Transverse colon (tissue), 4 donors: ENCODE results near the gene IP6K1. TPM values are rescaled to one million over a fixed set of nuclear protein-coding genes. Genes with fewer than 3 reads are reported as not detected.
A peak's percentile ranks its signal among the peaks of the same experiment; 100 is the strongest.

ENCODE experiments used
- DNase-seq: peaks from one replicate; pipeline ENCODE4 v3.0.0-alpha.2; 2019
- H3K27ac ChIP-seq, 4 donors: fragments of 200-600 bp; sonication (generic); 2 replicates each; pipeline ENCODE4 v1.5.1; 2016 to 2018; ENCODE audit warnings: inconsistent platforms in 4 of 4
- H3K27me3 ChIP-seq: fragments of 200-600 bp; sonication (generic); 2 replicates; pipeline ENCODE4 v1.5.1; 2017; ENCODE audit warnings: inconsistent platforms
- H3K36me3 ChIP-seq, 4 donors: fragments of 200-600 bp; sonication (generic); 2 replicates each; pipeline ENCODE4 v1.5.1; 2017 to 2019; ENCODE audit warnings: inconsistent platforms in 4 of 4
- H3K4me1 ChIP-seq, 4 donors: fragments of 200-600 bp; sonication (generic); 2 replicates each; pipeline ENCODE4 v1.5.1; 2017 to 2020; ENCODE audit warnings: inconsistent platforms in 4 of 4
- H3K4me3 ChIP-seq, 4 donors: fragments of 200-600 bp; sonication (generic); 1 replicate in 1 of 4; 2 replicates in 3 of 4; pipeline versions ENCODE4 v1.5.1 to v1.6.1; 2017 to 2019; ENCODE audit warnings: inconsistent platforms in 4 of 4
- H3K9me3 ChIP-seq, 2 donors: fragments of 200-600 bp; sonication (generic); 2 replicates each; pipeline ENCODE4 v1.5.1; 2017 to 2019; ENCODE audit warnings: inconsistent platforms in 2 of 2
- CTCF ChIP-seq, 5 experiments: fragments of 200-600 bp in 3 of 5; fragments of 450-650 bp in 2 of 5; sonication (generic) in 3 of 5; IDR thresholded peaks; 1 replicate in 2 of 5; 2 replicates in 3 of 5; pipeline ENCODE4 v1.5.1; 2016 to 2017; ENCODE audit warnings: antibody characterized with exemption in 5 of 5, inconsistent platforms in 3 of 5, mild to moderate bottlenecking in 2 of 5, moderate library complexity in 1 of 5
- EP300 ChIP-seq: sonication (generic); formaldehyde crosslinking; IDR thresholded peaks from one replicate; pipeline ENCODE4 v1.6.1; 2017; ENCODE audit warnings: antibody characterized with exemption, low read depth
- POLR2A ChIP-seq: fragments of 450-650 bp; IDR thresholded peaks from one replicate; pipeline ENCODE4 v1.6.1; 2016; ENCODE audit warnings: antibody characterized with exemption, mild to moderate bottlenecking, moderate library complexity
- POLR2AphosphoS5 ChIP-seq, 3 donors: sonication (generic); formaldehyde crosslinking; IDR thresholded peaks; one replicate each; pipeline ENCODE4 v1.6.1; 2016; ENCODE audit warnings: antibody characterized with exemption in 3 of 3
- WGBS, 2 donors: methylation state at CpG; one replicate each; pipeline ENCODE4 v1.1.5; 2018; ENCODE audit warnings: low coverage in 1 of 2; 5-methylcytosine and 5-hydroxymethylcytosine counted together
- in situ Hi-C, 4 donors: fragments of 200-750 bp; cut with MboI; loops; one replicate each; pipeline versions ENCODE4 v1.15.0 to v1.15.1; 2017; ENCODE audit warnings: low sequenced_read_pairs in 3 of 4, low pct_ligation_motif_present in 1 of 4, low pct_unique_long_range_greater_than_20kb in 1 of 4
- intact Hi-C: fragments of 100-400 bp; cut with DNase I; formaldehyde crosslinking; loops from one replicate; pipeline ENCODE4 v1.15.1; 2023; ENCODE audit warnings: low total_unique reads
- total RNA-seq, 4 donors: library from RNA; depleted of rRNA; stranded (reverse); fragments of >200 nt; gene quantifications; one replicate each; pipeline ENCODE4 v1.1.0, GENCODE V29; 2016

The IP6K1 gene
- total RNA-seq, 4 donors from 2014 or later = 20.5 to 40.7 (median 39.7) TPM

GRCh38 chr3:49727924-49728361, 58.4 kb downstream of the IP6K1 start:
- no peaks in the 10 kb centered on the region for H3K9me3 ChIP-seq
- H3K4me1 ChIP-seq = peaks cover 8 to 25% (median 16%) of the 10 kb centered on the region in 4 donors
- in situ Hi-C loops (no loop called here), intact Hi-C loops (no loop called here)
- peaks cover 0 to 35% (median 8%) of the 10 kb centered on the region in 4 donors for H3K36me3 ChIP-seq
- no peak for TF ChIP-seq POLR2AphosphoS5 (IDR thresholded peaks at IDR 0.05)
- TF ChIP-seq EP300 = no peak
- no peak for TF ChIP-seq CTCF (IDR thresholded peaks at IDR 0.05)
- no peak for TF ChIP-seq POLR2A
- DNase-seq = no peak
- H3K27ac ChIP-seq = no peak overlapping the region
- no peak overlapping the region for H3K4me3 ChIP-seq
- WGBS, 2 donors = 92 to 100% methylated on average over 11 to 12 of the region's 15 CpGs
- H3K27me3 ChIP-seq = no peaks in the 10 kb centered on the region

GRCh38 chr3:49727154-49727923, 59.0 kb downstream of the IP6K1 start:
- Histone ChIP-seq H3K4me1 (peaks cover 14 to 31% (median 22%) of the 10 kb centered on the region in 4 donors), H3K9me3 (no peaks in the 10 kb centered on the region), H3K36me3 (peaks cover 0 to 29% (median 8%) of the 10 kb centered on the region in 4 donors), H3K27ac (peak overlapping the region in 1 of 4 donors; percentile 24), H3K4me3 (no peak overlapping the region), H3K27me3 (no peaks in the 10 kb centered on the region)
- in situ Hi-C loops = no loop called here
- no peak for DNase-seq
- TF ChIP-seq EP300 = no peak
- no peak for TF ChIP-seq CTCF (IDR thresholded peaks at IDR 0.05)
- TF ChIP-seq POLR2AphosphoS5 (IDR thresholded peaks at IDR 0.05) = no peak
- TF ChIP-seq POLR2A = no peak
- WGBS, 2 donors = 33 to 85% methylated on average over 1 to 19 of the region's 19 CpGs
- intact Hi-C loops = no loop called here

GRCh38 chr3:49725906-49726681, 60.2 kb downstream of the IP6K1 start:
- peak overlapping the region in 3 of 4 donors; percentile 24 to 99 (median 98) for H3K27ac ChIP-seq
- H3K27me3 ChIP-seq = no peaks in the 10 kb centered on the region
- TF ChIP-seq POLR2AphosphoS5 (IDR thresholded peaks at IDR 0.05) = peak in 2 of 3 donors; percentile 16 to 22
- TF ChIP-seq CTCF (IDR thresholded peaks at IDR 0.05) = no peak
- H3K4me3 ChIP-seq = no peak overlapping the region
- no peaks in the 10 kb centered on the region for H3K9me3 ChIP-seq
- DNase-seq = peak; percentile 76
- peaks cover 0 to 17% (median 5%) of the 10 kb centered on the region in 4 donors for H3K36me3 ChIP-seq
- WGBS, 2 donors = 67% methylated on average over 11 of the region's 11 CpGs; no CpG with 5 or more reads in 1 of the 2 donors
- peaks cover 16 to 36% (median 24%) of the 10 kb centered on the region in 4 donors for H3K4me1 ChIP-seq
- intact Hi-C loops = no loop called here
- in situ Hi-C loops = no loop called here

GRCh38 chr3:49724586-49724985, 61.8 kb downstream of the IP6K1 start:
- H3K4me1 ChIP-seq = peaks cover 16 to 43% (median 26%) of the 10 kb centered on the region in 4 donors
- H3K4me3 ChIP-seq = peak overlapping the region; percentile 35 to 92 (median 88)
- no peaks in the 10 kb centered on the region for H3K9me3 ChIP-seq
- intact Hi-C loops = no loop called here
- 34% methylated on average over 6 of the region's 6 CpGs; no CpG with 5 or more reads in 1 of the 2 donors for WGBS, 2 donors
- in situ Hi-C loops = loop anchor here in 1 of 4 donors (5.0 kb wide), 1 partner anchor 63 kb away; the partner anchor contains the start of gene IP6K1
- H3K27me3 ChIP-seq = no peaks in the 10 kb centered on the region
- DNase-seq = peak; percentile 51
- H3K27ac ChIP-seq = peak overlapping the region; percentile 94 to 99 (median 98)
- H3K36me3 ChIP-seq = peaks cover 0 to 6% (median 1%) of the 10 kb centered on the region in 4 donors
- TF ChIP-seq EP300 (no peak), POLR2AphosphoS5 (IDR thresholded peaks at IDR 0.05) (no peak)
